NOMO-1 treated with dmso at 0.1 percent for 144 hours (cell line): ENCODE measurements around the gene VPS16.
A peak's percentile ranks its signal among the peaks of the same experiment; 100 is the strongest.

Source experiments
- DNase-seq: peaks from one replicate; lab custom pipeline; 2025; ENCODE audit not compliant: unreplicated experiment; lab: John Stamatoyannopoulos, UW

Gene VPS16

GRCh38 chr20:2869381-2869780 is 28.8 kb downstream of the VPS16 start:
- DNase-seq, result no peak

- DNase-seq, result no peak
Observed at GRCh38 chr20:2871111-2871465, 30.5 kb downstream of the VPS16 start.

- no peak for DNase-seq
Observed at GRCh38 chr20:2871661-2872458, 31.3 kb downstream of the VPS16 start.

- peak; percentile 48 for DNase-seq
Observed at GRCh38 chr20:2872459-2873009, 32.0 kb downstream of the VPS16 start.

- peak; percentile 82 for DNase-seq
Observed at GRCh38 chr20:2873010-2873746, 32.6 kb downstream of the VPS16 start, which contains the start of gene PTPRA. TSS of gene PTPRA (plus strand) at chr20:2873481. CDS start at chr20:2964278, 90,797 bp downstream.

- DNase-seq, result peak; percentile 8
Observed at GRCh38 chr20:2873747-2874041, 33.1 kb downstream of the VPS16 start.

GRCh38 chr20:2874456-2874855 is 33.9 kb downstream of the VPS16 start:
- DNase-seq, result no peak

- no peak for DNase-seq
Observed at GRCh38 chr20:2875690-2876203, 35.2 kb downstream of the VPS16 start.

- DNase-seq, result no peak
Observed at GRCh38 chr20:2878515-2878914, 38.0 kb downstream of the VPS16 start.

- DNase-seq, result no peak
Observed at GRCh38 chr20:2879146-2879545, 38.6 kb downstream of the VPS16 start.

GRCh38 chr20:2880650-2881049 is 40.1 kb downstream of the VPS16 start:
- DNase-seq, result no peak

GRCh38 chr20:2883726-2884637 is 43.4 kb downstream of the VPS16 start:
- no peak for DNase-seq

GRCh38 chr20:2887715-2888114 is 47.2 kb downstream of the VPS16 start:
- no peak for DNase-seq

GRCh38 chr20:2888224-2888955 is 47.8 kb downstream of the VPS16 start:
- no peak for DNase-seq

- no peak for DNase-seq
Observed at GRCh38 chr20:2889209-2889608, 48.7 kb downstream of the VPS16 start.

- no peak for DNase-seq
Observed at GRCh38 chr20:2889797-2890196, 49.3 kb downstream of the VPS16 start.

- DNase-seq, result no peak
Observed at GRCh38 chr20:2890742-2891141, 50.2 kb downstream of the VPS16 start.

- no peak for DNase-seq
Observed at GRCh38 chr20:2891343-2891742, 50.8 kb downstream of the VPS16 start.

GRCh38 chr20:2892376-2892775 is 51.8 kb downstream of the VPS16 start:
- no peak for DNase-seq

GRCh38 chr20:2894221-2894620 is 53.7 kb downstream of the VPS16 start:
- no peak for DNase-seq
